Parathyroid adenoma (tissue), 2 donors: ENCODE results near the gene MED16.

Experiments used
- H2AFZ ChIP-seq: fragments of 300-600 bp; sonication (generic); one replicate; pipeline ENCODE4 v1.7.0; 2017; ENCODE audit warnings: antibody characterized with exemption, mild to moderate bottlenecking
- H3K27ac ChIP-seq: fragments of 300-600 bp; sonication (generic); one replicate; pipeline ENCODE4 v1.7.0; 2017
- H3K27me3 ChIP-seq: fragments of 300-600 bp; sonication (generic); one replicate; pipeline ENCODE4 v1.7.0; 2017; ENCODE audit warnings: low read length; ENCODE audit not compliant: control insufficient read depth, insufficient read depth
- H3K36me3 ChIP-seq: fragments of 300-600 bp; sonication (generic); one replicate; pipeline ENCODE4 v1.7.0; 2017; ENCODE audit warnings: low read length; ENCODE audit not compliant: control insufficient read depth, insufficient read depth
- H3K4me1 ChIP-seq: fragments of 300-600 bp; sonication (generic); one replicate; pipeline ENCODE4 v1.7.0; 2017; ENCODE audit warnings: control low read depth
- H3K4me2 ChIP-seq: fragments of 300-600 bp; sonication (generic); one replicate; pipeline ENCODE4 v1.7.0; 2017; ENCODE audit warnings: low read length
- H3K4me3 ChIP-seq: fragments of 300-600 bp; sonication (generic); one replicate; pipeline ENCODE4 v1.7.0; 2017; ENCODE audit warnings: low read depth, low read length
- H3K79me2 ChIP-seq: fragments of 300-600 bp; sonication (generic); one replicate; pipeline ENCODE4 v1.7.0; 2017; ENCODE audit warnings: control low read depth
- H3K9ac ChIP-seq: fragments of 300-600 bp; sonication (generic); one replicate; pipeline ENCODE4 v1.7.0; 2017; ENCODE audit warnings: mild to moderate bottlenecking
- H3K9me3 ChIP-seq: fragments of 300-600 bp; sonication (generic); one replicate; pipeline ENCODE4 v1.7.0; 2017; ENCODE audit warnings: low read length; ENCODE audit not compliant: control insufficient read depth
- CTCF ChIP-seq: fragments of 300-600 bp; sonication (generic); IDR thresholded peaks from one replicate; pipeline ENCODE4 v1.7.0; 2017; ENCODE audit warnings: antibody characterized with exemption, mild to moderate bottlenecking
- donor health status: primary hyperparathyroidism.

MED16 gene

GRCh38 chr19:868458-869244 is 24.3 kb downstream of the MED16 start:
- H3K27me3 ChIP-seq: no peaks in the 10 kb centered on the region
- H3K4me1 ChIP-seq: no peaks in the 10 kb centered on the region
- no peak for TF ChIP-seq CTCF
- H3K27ac ChIP-seq: no peak overlapping the region
- no peaks in the 10 kb centered on the region for H3K9me3 ChIP-seq
- H3K9ac ChIP-seq: no peak overlapping the region
- H3K4me3 ChIP-seq: no peak overlapping the region
- no peaks in the 10 kb centered on the region for H3K36me3 ChIP-seq
- H2AFZ ChIP-seq: no peak overlapping the region
- no peaks in the 10 kb centered on the region for H3K79me2 ChIP-seq
- H3K4me2 ChIP-seq: no peak overlapping the region

DNA sequence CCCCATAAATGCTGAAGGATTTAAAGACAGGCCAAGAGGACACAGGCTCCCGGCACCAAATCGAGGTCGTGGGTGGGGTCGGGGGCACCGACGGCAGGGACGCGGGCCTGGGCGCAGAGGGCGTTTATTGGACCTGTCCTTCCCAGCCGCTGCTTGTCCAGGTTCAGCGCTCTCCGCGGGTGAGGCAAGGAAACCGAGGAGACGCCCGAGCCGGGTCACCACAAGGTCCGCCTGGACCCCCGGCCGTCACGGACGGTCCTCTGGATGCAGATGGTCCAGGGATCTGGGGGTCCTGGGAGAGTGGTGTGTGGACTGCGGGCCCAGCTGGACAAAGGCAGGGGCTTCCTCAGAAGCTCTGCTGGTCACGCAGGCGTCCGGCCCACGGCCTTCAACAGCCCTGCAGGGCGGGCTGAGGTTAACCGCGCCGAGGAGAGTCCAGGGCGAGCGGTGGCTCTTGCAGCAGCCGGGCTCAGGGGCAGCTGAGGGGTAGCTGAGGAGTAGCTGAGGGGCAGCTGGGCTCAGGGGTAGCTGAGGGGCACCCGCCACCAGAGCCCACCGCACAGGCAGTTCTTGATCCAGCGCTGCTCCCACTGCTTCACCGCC is 25.0 kb downstream of the MED16 start:
- H3K9me3 ChIP-seq: no peaks in the 10 kb centered on the region
- no peak for TF ChIP-seq CTCF
- no peaks in the 10 kb centered on the region for H3K27me3 ChIP-seq
- H3K36me3 ChIP-seq: no peaks in the 10 kb centered on the region
- no peak overlapping the region for H2AFZ ChIP-seq
- H3K4me1 ChIP-seq: no peaks in the 10 kb centered on the region
- H3K9ac ChIP-seq: no peak overlapping the region
- H3K27ac ChIP-seq: no peak overlapping the region
- no peaks in the 10 kb centered on the region for H3K79me2 ChIP-seq
- no peak overlapping the region for H3K4me3 ChIP-seq
- no peak overlapping the region for H3K4me2 ChIP-seq

DNA sequence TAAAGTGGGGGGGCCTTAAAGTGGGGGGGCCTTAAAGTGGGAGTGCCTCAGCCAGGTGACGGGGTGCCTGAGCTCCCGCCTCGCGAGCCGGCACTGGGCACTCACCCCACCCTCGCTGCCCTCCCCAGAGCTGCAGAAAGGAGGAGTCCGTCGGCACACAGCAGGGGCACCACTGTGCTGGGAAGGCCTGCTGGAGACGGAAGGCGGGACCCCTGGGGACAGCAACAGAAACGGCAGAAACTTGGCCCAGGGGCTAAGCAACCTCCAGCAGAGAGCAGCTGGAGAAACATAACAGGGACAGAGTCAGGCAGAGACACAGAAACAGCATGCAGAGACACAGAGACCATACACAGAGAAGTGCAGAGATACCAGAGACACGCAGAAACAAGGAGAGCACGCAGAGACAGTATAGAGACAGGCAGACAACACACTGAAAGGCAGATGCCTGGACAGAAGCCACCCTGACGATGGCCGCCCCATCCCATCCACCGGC is 25.6 kb downstream of the MED16 start:
- H2AFZ ChIP-seq: no peak overlapping the region
- TF ChIP-seq CTCF: no peak
- H3K9ac ChIP-seq: no peak overlapping the region
- no peaks in the 10 kb centered on the region for H3K4me1 ChIP-seq
- H3K27ac ChIP-seq: no peak overlapping the region
- H3K79me2 ChIP-seq: no peaks in the 10 kb centered on the region
- no peak overlapping the region for H3K4me3 ChIP-seq
- H3K27me3 ChIP-seq: no peaks in the 10 kb centered on the region
- H3K9me3 ChIP-seq: no peaks in the 10 kb centered on the region
- no peak overlapping the region for H3K4me2 ChIP-seq
- no peaks in the 10 kb centered on the region for H3K36me3 ChIP-seq

DNA sequence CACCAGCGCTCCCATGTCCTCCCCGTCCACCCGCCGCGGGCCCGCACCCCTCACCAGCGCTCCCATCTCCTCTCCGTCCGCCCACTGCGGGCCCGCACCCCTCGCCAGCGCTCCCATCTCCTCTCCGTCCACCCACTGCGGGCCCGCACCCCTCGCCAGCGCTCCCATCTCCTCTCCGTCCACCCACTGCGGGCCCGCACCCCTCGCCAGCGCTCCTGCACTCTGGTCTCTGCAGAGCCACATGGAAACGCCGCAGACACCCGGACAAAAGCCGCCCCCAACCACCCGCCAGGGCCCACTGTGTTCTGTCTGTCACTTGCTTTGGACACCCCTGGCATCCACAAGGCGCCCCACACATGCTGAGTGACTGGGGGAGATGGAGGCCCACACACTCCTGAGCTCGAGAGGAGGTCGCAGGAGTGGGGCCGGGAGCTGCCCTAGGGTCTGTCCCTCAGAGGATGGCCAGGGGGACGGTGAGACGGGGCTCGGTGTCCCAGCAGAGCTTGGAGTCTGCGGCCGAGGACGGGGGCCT is 26.2 kb downstream of the MED16 start:
- Histone ChIP-seq H3K27me3 (no peaks in the 10 kb centered on the region), H3K79me2 (no peaks in the 10 kb centered on the region), H3K27ac (no peak overlapping the region), H3K9ac (no peak overlapping the region), H3K9me3 (no peaks in the 10 kb centered on the region), H3K4me1 (no peaks in the 10 kb centered on the region), H2AFZ (no peak overlapping the region), H3K4me3 (no peak overlapping the region), H3K36me3 (no peaks in the 10 kb centered on the region), H3K4me2 (no peak overlapping the region)
- no peak for TF ChIP-seq CTCF
